GM18505 (cell line): ENCODE measurements around the gene KDM4C.

ENCODE experiments used
- ATAC-seq: cut with Tn5 transposase; IDR thresholded peaks from one replicate; pipeline ENCODE4 v1.9.1; 2021; ENCODE audit not compliant: unreplicated experiment
- POLR2A ChIP-seq: IDR thresholded peaks from 4 replicates; pipeline ENCODE4 v1.6.1; 2011; ENCODE audit warnings: borderline replicate concordance; ENCODE audit not compliant: insufficient read depth, insufficient read length; ENCODE audit errors: extremely low read depth

KDM4C gene

GRCh38 chr9:7154003-7154619 is 396.3 kb downstream of the KDM4C start:
- no peak for TF ChIP-seq POLR2A
- no peak for ATAC-seq

GRCh38 chr9:7154650-7155049 is 396.9 kb downstream of the KDM4C start:
- ATAC-seq = no peak
- TF ChIP-seq POLR2A = no peak

GRCh38 chr9:7161469-7161868 is 403.7 kb downstream of the KDM4C start:
- TF ChIP-seq POLR2A = no peak
- no peak for ATAC-seq

- ATAC-seq = no peak
- TF ChIP-seq POLR2A = no peak
Measured at GRCh38 chr9:7163932-7164331, 406.2 kb downstream of the KDM4C start.

- TF ChIP-seq POLR2A = no peak
- ATAC-seq = no peak
Measured at GRCh38 chr9:7164440-7165330, 406.9 kb downstream of the KDM4C start.

- no peak for ATAC-seq
- TF ChIP-seq POLR2A = no peak
Measured at GRCh38 chr9:7165331-7165975, 407.7 kb downstream of the KDM4C start.

- ATAC-seq = no peak
- TF ChIP-seq POLR2A = no peak
Measured at GRCh38 chr9:7166074-7166473, 408.3 kb downstream of the KDM4C start.

GRCh38 chr9:7169717-7170389 is 412.1 kb downstream of the KDM4C start:
- no peak for ATAC-seq
- TF ChIP-seq POLR2A = no peak

- no peak for ATAC-seq
- TF ChIP-seq POLR2A = no peak
Measured at GRCh38 chr9:7171396-7172153, 413.8 kb downstream of the KDM4C start.

GRCh38 chr9:7172154-7173115 is 414.7 kb downstream of the KDM4C start:
- TF ChIP-seq POLR2A = no peak
- ATAC-seq = no peak

- TF ChIP-seq POLR2A = no peak
- ATAC-seq = no peak
Measured at GRCh38 chr9:7173139-7173538, 415.4 kb downstream of the KDM4C start.

GRCh38 chr9:7174301-7174700 is 416.5 kb downstream of the KDM4C start:
- ATAC-seq = no peak
- TF ChIP-seq POLR2A = no peak
